AG09309 (cell line): Measurements from ENCODE around the gene TGM4.
"Not testable (repeated sequence)": the region's sequence is repeated elsewhere in the genome, so short reads cannot be mapped to it uniquely, and the experiment has no call there.

Experiments used
- DNase-seq: peaks from one replicate; pipeline ENCODE4 v3.0.0-alpha.2; 2010; ENCODE audit warnings: low read depth
- H3K4me3 ChIP-seq: 2 replicates; pipeline ENCODE4 v1.5.1; 2011; ENCODE audit warnings: mild to moderate bottlenecking, low read depth, low read length, moderate library complexity; ENCODE audit not compliant: control insufficient read depth
- TF ChIP-seq, protein P1 (sequence below): IDR thresholded peaks from 2 replicates; pipeline ENCODE4 v1.5.1; 2011; ENCODE audit warnings: mild to moderate bottlenecking, low read depth, low read length, inconsistent platforms; ENCODE audit not compliant: insufficient read depth, control insufficient read depth; ENCODE audit errors: missing control alignments

The TGM4 gene

DNA sequence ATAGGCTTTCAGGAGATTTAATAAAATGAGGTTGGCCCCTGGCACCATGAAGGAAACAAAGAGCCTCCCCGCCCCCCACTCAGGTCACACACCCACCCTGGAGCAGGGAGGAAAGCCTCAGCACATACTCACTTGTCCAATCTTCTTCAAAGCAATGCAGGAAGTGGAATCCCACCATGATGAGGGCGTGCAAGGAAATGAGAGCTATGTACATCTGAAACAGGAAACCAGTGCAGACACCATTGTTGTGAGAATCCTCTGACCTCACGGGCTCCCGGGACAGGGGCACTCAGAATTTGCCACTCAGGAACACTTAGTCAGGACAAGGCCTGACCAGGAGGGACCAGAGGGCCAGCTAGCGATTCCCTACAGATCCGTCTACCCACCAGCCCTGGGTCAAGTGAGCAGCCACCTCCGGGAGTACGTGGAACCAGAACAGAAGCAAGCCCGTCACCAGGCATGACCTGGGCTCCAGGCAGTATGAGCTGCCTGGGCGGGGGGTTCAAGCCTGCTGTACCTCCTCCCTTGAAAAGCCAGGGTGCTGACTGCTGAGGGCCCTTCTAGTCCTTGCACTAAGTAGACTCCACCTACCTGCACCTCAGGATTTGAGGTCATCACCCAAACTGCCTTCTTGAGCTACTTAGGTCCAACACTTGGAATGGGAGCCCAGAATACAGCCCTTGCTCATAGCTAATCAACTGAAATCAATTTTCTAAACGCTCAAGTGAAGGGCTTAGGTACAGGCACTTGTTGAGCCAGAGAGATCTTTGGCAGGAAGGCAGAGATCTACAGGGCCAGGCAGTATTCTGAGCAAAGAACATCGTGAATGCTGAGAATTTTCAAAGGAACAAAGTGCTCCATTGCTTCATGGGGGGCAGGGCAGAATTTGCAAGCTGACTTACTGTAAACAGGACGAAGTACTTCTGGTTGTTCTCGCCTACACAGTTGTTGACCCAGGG, 58.9 kb downstream of the TGM4 start:
- H3K4me3 ChIP-seq, result no peak overlapping the region
- no peak for DNase-seq
- TF ChIP-seq, protein P1, sequence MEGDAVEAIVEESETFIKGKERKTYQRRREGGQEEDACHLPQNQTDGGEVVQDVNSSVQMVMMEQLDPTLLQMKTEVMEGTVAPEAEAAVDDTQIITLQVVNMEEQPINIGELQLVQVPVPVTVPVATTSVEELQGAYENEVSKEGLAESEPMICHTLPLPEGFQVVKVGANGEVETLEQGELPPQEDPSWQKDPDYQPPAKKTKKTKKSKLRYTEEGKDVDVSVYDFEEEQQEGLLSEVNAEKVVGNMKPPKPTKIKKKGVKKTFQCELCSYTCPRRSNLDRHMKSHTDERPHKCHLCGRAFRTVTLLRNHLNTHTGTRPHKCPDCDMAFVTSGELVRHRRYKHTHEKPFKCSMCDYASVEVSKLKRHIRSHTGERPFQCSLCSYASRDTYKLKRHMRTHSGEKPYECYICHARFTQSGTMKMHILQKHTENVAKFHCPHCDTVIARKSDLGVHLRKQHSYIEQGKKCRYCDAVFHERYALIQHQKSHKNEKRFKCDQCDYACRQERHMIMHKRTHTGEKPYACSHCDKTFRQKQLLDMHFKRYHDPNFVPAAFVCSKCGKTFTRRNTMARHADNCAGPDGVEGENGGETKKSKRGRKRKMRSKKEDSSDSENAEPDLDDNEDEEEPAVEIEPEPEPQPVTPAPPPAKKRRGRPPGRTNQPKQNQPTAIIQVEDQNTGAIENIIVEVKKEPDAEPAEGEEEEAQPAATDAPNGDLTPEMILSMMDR, result no peak

DNA sequence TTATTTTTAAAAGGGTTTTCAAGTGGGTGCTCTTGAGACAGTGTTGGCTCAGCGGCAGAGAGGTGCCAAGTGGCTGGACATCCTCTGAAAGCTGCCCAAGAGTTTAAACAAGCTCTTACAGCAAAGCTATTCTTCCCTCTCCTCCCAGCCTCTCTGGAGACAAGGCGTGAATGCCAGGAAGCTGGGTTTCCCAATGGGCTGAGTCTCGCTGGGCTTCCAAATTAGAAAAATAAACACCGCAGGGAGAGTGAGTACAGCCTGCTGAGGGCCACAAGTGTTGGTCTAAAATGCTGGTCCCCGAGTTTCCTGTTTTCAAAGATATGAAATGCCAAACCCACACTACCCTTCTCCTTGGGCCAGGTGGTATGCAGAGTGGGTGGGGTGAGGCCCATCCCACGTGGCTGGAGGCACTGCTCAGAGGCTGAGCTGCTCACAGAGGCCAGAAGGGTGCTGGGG, 65.2 kb downstream of the TGM4 start:
- TF ChIP-seq, protein P1, result no peak
- no peak for DNase-seq
- H3K4me3 ChIP-seq, result no peak overlapping the region

DNA sequence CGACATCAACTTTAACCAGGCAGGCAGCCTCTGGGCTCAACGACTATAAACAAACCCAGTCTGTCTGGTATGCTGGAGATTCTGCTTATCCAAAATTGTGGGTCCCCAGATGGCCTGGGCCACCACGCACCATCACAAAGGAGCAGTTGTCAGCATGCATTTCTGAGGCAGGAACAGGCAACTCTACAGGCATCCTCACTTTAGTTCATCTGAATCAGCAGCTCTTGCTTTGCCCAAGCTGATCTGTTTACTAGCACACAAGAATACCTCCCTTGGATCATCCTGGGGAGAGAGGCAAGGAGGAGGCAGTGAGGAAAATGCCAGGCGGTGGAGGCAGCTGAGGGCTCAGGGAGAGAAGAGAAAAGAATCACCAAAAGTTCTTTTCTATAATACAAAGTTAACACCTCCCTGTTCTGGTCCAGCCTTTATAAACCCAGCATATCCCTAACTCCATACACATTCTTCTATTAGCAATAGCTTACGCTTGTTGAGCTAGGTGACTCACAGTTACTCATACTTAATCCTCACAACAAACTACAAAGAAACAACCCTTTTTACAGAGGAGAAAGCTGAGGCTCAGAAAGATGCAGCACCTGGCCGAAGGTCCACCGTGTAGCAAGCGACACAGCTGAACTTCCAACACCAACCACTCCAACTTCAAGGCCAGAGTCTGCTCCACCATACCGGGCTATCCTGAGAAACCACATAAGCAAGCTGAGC, 68.0 kb downstream of the TGM4 start:
- no peak overlapping the region for H3K4me3 ChIP-seq
- DNase-seq, result no peak
- TF ChIP-seq, protein P1, result no peak

DNA sequence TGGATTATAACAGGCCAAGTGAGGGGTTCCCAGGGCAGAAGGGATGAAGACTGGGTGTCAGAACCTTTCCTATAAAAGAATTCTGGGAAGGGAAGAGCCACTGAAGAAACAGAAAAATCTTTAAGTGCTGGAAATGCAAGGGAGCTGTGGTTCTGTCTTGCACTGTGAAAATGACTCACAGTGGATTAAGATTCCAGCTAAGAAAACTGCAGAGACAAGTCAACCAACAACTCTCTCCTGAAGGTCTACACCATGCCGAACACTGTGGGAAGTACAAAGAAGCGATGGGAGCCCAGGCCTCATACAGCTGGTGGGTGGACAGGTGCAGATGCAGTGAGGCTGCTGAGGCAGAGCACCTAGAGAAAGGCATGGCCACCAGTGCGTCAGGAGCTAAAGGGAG, 73.8 kb downstream of the TGM4 start:
- no peak overlapping the region for H3K4me3 ChIP-seq
- TF ChIP-seq, protein P1, result no peak

DNA sequence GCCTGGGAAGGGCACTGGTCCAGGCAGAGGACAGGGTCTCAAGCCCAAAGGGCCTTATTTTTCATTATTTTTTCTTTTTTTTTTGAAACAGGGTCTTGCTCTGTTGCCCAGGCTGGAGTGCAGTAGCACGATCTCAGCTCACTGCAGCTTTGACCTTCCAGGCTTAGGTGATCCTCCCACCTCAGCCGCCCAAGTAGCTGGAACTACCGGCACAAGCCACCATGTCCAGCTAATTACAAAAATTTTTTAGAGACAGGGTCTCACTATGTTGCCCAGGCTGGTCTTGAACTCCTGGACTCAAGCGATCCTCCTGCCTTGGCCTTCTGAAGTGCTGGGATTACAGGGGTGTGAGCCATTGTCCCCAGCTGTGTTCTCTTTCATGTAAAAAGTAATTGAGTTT, 75.4 kb downstream of the TGM4 start:
- DNase-seq, H3K4me3 ChIP-seq: not testable (repeated sequence)

More for the DNA sequence above, 73.8 kb downstream of the TGM4 start:
- no peak for DNase-seq

DNA sequence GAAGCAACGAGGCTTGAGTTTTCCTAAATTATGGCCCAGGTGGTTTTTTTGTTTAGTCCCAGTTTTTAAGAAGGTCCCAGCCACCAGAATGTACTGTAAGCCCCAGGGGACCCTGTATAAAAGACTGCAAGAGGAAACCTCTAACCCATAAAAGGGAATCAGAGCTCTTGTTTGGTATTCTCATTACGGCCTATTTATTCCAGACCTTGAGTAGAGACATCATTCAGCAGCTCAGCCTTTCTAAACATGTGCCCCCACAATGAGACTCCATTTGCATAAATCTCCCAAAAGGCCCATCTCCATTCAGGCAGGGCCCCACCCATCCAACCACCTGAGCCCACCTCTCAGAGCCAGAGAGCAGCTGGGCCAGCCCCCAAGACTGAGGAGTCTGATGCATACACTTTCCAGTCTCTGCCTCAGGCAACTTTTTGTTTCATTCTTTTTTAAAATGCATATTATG, 75.9 kb downstream of the TGM4 start:
- no peak overlapping the region for H3K4me3 ChIP-seq
- TF ChIP-seq, protein P1, result no peak
- DNase-seq, result no peak

DNA sequence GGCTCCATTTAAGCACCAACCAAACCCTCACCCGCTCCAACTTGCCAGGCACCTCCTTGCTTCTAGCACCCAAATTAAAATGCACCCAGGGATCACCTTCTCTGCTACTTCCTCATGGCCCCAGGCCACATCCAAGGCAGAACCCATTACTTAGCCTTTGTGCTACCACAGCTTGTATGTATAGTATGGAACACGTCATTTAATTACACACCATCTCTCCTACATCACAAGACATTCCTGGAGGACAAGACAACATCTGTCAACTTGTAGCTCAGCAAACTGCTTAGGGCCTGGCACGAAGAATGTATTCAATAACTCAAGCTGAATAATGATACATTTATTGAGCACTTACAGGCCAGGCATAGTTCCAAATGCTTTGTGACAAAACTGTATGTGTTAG, 78.3 kb downstream of the TGM4 start:
- no peak for DNase-seq
- TF ChIP-seq, protein P1, result no peak
- no peak overlapping the region for H3K4me3 ChIP-seq
